Right renal cortex interstitium (tissue), 3 donors: ENCODE measurements around the gene STK32C. TPM values are rescaled to one million over a fixed set of nuclear protein-coding genes. Genes with fewer than 3 reads are reported as not detected.

ENCODE experiments used
- DNase-seq, 3 donors: peaks; one replicate each; pipeline ENCODE4 v3.0.0-alpha.2; 2013; ENCODE audit warnings: low read depth in 3 of 3, low spot score in 2 of 3
- polyA plus RNA-seq, 3 donors: library from polyadenylated mRNA; unstranded; fragments of 120-200 nt; gene quantifications; one replicate each; pipeline ENCODE4 v1.2.1, GENCODE V29; 2013; ENCODE audit not compliant: insufficient read length in 3 of 3

Gene STK32C
- polyA plus RNA-seq, 3 donors: 11.3 to 13.5 (median 11.7) TPM

DNA sequence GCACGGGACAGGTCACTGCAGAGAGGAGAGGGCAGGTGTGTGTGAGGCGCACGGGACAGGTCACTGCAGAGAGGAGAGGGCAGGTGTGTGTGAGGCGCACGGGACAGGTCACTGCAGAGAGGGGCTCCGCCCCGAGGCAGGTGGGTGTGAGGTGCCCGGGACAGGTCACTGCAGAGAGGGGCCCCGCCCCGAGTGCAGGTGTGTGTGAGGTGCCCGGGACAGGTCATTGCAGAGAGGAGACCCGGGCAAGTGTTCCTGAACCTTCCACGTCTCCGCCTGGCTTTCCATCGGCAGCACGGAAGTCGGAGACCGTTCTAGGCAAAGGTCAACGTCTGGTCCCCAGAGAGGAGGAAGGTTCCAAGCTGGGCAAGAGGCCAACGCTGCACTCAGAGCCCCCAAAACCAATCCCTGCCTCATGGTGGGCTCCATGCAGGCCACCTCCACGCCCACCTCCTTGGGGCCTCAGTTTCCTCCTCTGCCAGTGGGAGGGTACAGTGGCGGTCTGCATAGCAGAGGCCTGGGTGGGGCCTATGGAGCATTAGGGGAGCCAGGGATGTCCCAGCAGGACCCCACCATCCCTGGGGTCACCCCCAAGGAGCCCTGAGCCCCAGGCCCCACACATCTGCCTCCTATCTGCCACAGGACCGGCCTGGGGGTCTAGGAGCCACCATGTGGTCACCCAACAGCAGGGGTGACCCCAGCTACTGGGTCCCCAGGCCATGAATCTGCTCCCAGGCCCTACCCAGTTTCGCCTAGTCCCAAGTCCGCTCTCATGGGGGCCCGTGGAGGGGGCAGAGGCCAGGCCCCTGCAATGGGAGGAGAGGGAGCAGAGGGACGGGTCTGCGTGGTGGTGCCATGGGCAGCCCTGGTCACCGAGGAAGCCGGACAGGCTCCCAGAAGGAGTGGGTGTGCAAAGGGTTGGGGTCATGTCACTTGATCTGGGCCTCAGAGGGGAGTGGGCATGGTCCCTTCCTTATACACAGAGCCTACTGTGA, 57.0 kb downstream of the STK32C start:
- no peak for DNase-seq

DNA sequence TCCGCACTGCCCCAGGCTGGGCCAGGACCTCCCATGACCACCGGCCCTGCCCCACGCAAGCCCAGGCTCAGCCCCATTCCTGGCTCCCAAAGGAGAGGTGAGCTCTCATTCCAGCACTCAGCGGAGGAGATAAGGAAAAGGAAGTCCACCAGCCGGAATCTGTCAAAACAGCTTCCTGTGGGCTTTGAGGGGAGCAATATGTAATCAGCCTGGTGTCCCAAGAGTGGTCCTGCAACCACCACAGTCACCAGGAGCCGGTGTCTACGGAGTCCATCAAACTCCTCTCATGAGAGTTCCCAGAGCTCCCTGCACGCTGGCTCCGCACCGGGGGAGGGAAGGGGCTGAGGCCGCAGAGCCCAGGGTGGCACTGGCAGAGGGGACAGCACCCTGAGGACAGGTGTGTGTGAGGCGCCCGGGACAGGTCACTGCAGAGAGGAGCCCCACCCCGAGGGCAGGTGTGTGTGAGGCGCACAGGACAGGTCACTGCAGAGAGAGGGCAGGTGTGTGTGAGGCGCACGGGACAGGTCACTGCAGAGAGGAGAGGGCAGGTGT, 57.9 kb downstream of the STK32C start:
- no peak for DNase-seq

DNA sequence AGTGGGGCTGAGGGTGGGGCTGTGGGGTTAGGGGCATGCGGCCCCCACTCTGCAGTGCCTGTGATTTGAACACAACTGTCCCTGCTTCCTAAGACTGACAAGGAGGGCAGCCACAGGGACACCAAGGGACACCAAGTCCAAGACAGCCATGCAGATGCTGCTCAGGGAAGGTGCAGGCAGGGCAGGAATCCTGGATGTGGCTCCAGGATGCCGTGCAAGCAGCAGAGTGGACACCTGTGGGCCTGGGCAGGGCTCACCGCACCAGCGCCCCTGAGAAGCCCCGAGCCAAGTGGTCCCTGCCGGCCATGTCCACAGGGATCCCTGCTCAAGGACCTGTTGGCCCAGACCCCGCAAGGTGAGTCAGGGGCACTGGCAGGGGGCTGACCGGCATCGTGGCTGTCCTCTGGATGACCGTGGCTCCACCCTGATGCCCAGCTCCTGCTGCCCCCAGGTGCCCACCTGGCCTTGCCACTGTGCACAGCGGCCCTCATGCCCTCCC, 58.5 kb downstream of the STK32C start:
- no peak for DNase-seq

DNA sequence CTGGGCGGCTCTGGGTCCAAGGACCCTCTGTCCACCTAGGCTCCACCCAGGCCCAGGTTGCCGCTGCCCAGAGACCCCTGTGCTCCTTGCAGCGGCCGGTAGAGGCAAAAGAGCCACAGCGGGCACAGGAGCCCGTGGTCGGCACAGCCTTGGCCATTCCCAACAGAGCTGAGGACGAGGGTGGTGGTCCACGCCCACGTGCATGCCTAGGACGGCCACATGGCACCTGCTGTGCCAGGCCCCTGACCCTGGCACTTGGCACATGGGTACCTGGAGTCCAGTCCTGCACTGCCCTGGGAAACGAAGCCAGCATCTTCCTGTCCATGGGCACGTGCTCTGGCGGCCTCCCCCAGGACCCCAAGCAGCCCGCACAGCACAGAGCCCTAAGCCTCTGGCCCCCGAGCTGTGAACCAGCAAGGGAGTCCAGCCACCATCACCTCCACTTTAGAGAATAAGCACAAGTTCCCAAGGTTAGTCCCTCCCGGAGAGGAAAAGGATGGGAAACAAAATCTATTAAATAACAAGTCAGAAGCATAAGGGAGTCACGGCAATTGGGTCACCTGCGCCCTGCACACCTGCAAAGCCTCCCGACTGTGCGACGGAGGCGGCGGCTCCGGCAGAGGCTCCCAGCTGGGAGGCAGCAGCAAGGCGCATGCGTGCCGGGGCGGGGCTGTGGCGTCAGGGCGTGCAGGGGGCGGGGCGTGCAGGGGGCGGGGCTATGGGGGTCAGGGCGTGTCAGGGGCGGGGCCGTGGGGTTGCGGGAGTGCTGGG, 59.1 kb downstream of the STK32C start:
- no peak for DNase-seq

DNA sequence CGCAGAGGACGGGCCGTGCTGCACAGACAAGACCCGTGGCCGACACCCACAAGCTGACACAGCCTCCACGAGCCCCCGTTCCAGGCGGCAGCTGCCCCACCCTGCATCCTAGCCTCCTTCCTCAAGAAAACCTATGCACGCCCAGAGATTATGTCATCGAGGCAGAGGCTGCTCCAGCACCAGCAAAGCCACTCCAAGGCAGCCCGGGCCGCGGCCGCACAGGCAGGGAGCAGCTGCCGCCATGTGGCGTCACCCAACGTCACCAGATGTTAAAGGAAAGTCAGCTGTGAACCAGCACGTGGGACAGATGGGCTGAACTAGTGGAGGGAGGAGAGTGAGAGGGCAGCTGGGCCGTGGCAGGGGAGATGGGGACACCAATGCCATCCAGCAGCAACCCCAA, 59.8 kb downstream of the STK32C start:
- DNase-seq: no peak

DNA sequence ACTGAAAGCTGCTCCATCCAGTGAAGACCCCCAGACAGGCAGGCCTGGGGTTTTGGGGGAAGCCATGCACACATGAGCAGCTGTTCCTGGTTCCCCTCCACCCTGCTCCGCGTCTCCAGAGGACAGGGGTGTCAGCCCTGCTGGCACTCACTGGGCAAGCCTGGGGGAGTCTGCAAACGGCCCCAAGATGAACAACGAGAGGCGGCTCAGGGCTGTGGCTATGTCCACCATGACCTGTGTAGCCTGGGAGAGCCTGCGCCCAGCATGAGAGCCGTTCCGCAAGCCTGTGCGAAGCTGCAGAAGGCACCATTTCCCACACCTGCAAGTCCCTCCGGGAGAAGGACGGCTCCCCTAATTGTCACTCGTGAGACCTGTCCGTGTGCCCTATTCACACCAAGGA, 61.5 kb downstream of the STK32C start:
- no peak for DNase-seq

DNA sequence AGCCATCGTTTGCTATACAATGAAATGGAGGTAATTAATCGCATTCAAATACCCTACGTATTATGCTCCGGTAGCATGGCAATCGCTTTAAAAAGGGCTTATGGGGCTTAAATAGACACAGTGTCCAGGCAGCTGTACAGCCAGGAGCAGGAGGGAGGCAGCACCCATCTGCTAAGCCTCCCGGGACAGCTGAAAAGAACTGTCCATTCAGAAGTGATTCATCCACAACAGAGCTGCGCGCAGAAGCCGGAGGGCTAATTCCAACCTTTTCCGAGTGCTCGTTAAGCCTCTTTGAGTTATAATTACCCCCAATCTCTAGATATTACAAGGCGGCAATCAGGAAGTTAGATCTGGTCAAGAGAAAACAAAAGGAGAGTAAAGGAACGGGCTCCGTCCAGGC, 62.7 kb downstream of the STK32C start:
- DNase-seq: no peak

DNA sequence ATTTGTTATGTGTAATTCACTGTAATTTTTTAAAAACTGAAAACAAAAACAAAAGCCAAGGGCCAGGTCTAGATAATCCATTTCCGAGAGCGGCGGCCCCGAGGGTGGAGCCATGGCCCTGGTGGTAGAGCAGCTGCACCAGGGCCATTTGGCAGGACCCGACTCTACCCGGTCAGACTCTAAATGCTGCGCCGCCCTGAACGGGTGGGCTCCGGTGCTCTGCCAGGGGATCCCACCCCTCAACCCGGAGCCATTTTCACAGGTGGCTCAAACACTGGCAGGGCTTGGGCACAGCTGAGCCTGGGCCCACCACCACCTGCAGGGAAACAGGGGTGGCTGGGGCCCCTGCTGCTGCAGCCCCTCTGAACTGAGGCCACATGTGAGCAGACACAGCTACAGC, 64.1 kb downstream of the STK32C start:
- DNase-seq: no peak

DNA sequence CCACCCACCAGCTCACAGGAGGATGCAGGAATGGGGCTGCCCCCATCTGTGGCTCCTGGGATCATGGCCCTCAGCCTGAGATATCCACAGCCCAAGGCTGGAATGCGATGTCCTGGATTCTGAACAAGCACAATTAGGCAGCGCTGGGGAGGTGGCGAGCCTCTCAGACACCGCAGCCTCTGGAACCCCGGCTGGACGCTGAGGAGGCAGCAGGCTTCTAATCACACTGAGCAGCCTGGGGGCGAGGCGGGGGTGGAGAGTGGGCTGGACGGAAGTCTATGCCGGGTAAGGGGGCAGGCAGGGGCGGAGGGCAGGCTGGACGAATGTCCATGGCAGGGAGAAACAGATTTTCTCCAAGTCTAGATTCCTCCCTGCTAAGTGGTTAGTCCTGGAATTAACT, 64.6 kb downstream of the STK32C start:
- DNase-seq: no peak

DNA sequence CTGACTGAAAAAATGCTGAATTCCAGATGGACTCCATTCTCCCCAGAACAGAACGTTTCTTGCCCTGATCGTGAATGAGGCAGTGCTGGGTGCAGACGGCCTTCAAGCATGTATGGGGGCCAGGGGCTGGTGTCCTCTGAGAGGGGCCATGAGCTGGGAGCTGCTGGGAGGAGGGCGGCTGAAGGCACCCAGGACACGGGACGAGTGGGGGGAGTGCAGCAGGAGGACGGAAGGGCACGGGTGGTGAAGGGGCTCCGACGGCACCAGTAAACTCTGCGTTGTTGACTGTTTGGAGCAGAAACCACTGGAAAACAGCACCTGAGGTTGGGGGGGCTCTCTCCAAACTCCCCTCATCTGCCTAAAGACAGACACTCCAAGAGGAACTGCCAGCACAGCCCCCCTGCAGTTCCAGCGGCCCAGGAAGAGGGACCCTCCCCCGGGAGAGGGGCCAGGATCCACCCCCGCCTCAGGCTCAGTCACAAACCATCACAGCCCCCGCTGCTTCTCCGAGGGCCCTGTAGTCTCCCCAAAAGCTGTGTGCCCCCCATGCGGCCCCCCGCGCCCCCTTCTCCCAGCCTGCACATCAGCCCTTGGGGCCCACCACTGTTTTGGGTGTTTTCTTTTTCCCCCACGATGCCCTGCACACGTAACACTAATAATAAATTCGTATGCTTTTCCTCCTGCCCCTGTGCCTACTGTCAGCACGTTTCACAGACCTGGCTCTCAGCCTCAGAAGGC, 65.5 kb downstream of the STK32C start:
- DNase-seq: no peak

DNA sequence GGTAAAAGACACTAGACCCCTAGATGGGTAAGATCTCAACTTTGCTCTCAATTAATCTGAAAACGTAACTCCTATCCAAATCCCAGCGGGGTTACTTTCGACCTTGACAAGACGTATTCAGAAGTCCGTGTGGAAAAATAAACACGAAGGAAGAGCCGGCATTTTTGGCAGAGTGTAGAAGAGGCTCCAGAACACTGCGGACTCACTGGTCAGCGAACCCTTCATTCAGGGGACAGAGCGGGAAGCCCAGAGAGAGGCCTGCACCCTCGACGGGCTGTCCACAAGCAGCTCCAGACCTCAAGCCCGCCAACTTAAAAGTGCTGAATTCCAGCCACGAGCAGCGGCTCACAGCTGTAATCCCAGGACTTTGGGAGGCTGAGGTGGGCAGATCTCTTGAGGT, 66.3 kb downstream of the STK32C start:
- DNase-seq: no peak

DNA sequence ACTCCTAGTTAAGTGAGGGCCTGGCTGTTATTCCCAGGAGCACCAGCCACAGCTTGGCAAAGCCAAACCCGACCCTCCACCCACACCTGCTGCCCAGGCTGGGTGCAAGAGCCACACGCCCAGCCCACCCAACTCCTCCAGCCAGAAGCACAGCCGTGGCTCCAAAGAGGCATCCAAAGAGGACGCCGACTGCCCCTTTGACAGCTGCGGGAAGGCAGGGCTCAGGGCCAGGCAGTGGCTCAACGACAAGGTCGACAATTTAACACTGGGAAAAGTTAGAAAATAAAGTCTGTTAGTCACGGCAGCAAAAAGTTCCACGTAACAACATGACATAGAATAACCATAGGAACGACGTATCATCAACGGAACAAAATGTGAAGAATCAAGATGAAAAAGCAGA, 66.7 kb downstream of the STK32C start:
- DNase-seq: no peak

DNA sequence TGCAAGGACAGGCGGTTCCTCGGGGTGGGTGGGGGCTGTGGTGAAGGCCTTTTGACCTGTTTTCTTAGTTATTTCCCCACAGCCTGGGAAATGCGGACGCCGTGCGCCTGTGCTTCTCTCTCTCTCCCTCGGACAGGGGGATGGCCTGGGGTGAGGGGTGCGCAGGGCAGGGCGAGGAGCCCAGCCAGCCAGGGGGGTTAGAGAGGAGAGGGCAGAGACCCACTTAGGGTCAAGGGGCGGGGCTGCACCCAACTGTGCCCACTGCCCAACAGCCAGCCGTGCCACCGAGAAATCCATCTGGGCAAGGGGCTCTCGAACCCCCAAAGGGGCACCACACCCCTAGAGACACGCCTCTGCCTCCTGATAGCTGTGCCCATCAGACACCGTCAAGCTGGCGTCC, 67.2 kb downstream of the STK32C start:
- DNase-seq: no peak

DNA sequence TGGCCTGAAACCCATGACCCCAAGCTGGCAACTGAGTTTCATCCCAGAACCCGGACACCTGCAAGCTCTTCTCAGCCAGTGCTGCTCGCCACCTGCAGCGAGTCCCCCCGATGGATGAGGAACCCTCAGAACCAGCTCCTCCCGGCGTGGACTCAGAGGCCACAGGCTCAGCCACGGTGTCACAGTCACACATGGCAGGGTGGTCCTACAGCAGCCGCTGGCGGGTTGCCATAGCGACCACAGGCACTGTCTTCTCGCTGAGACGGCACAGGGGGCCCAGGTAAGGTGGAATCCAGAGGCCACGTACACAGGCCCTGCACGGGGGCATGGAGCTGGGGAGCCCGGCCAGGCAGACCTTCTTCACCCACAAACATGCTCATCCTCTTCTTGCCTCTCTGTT, 67.6 kb downstream of the STK32C start:
- DNase-seq: no peak

DNA sequence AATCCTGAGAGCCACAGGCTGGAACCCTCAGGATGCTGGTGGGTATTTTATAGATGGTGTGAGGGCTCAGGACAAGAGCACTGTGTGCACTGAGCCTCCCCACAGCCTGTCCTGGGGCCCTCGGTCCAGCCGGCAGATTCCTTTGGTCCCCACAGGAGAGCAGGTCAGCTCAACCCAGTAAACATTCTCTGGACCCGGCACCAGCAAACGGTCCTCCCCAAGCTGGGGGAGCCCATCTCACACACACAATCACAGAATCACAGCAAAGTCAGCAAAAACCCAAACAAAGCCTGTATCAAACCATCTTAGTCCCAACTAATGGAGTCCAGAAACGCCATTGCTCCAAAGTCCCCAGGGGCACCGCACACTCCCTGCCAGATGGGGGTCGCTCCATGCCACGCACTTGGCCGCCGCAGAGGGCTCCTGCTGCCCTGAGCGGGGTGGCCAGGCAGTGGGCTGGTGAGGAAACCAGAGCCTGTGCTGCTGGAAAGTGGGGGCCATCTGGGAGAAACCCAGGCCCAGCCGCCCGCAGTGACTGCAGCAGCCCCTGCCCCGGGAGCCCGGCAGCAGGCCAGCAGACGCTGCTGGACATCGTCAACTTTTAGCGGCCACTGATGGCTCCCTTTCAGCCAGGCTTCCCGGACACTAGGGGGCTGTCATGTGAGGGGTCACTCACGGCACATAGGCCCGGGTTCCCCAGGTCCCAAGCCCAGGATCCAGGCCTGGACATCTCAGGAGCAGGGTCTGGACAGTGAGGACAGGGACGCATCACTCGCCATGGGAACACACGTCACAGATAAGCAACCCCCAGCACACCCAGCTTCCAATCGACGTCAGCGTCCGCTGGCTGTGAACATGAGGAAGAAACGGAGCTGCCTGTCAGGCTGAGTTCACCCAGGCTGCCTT, 68.4 kb downstream of the STK32C start:
- no peak for DNase-seq

DNA sequence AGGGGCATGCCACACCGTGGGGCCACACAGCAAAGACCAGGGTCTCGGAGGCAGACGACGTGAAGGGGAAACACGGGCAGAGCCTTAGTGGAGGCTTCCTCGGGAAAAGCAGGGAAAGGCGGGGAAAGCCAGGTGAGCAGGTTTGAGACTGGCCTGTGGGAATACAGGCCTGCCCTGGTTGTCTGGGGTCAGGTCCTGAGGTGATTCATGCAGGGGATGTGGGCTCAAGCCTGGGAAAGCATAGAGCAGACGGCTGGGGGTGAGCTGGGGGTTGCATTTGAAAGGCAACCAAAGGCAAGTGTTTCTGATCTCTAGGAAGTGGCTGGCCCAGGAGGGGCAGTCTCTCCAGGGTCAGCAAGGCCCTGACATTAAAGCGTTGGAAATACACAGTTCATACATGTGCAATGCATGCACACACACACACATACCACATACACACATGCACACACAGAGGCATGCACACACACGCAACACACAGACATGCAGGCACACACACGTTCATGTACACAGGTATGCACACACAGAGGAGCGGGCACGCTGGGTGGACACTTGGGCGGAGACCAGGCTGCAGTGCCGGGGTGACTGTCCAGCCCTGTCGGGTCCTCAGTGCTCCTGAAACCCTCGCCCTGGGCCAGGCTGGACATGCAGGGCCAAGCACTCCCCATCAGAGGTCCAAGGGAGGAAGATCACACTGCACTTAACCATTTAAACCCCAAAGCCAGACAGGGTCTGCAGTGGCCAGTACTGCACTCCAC, 69.2 kb downstream of the STK32C start:
- DNase-seq: no peak

DNA sequence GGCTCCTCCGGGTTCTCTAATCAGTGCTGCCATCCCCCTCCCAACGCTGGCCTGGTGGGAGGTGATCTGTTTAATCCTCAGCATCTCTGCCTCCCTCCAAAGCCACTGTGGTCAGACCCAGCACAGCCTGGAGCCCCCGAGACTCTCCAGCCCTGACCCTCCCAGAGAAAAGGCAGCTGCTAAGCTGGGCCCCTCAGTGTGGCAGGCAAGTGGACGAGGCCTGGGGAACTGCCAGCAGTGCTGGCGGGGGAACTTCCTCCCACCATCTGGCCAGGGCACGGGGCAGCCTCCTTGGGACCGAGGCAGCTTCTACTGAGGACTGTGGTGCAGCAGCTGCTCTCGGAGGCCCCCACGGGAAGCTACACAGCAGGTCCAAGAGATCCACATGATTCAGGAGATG, 69.9 kb downstream of the STK32C start:
- DNase-seq: no peak

DNA sequence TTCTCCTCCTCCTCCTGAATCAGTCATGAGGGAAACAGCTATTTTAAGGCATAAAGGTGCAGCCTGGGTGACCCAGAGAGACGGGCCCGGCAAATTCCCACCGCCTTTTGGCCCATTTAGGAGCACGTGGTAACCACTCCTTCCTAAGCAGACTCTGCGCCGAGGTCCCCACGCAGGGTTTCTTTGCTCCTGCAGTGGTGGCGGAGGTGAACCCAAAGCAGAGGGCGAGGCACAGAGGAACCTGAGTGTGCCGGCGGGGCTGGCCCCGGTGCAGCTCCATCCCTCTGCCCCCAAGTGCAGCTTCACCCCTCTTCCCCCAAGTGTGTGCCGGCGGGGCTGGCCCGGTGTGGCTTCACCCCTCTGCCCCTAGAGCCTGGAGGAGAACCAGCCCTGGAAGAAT, 70.4 kb downstream of the STK32C start:
- DNase-seq: no peak

DNA sequence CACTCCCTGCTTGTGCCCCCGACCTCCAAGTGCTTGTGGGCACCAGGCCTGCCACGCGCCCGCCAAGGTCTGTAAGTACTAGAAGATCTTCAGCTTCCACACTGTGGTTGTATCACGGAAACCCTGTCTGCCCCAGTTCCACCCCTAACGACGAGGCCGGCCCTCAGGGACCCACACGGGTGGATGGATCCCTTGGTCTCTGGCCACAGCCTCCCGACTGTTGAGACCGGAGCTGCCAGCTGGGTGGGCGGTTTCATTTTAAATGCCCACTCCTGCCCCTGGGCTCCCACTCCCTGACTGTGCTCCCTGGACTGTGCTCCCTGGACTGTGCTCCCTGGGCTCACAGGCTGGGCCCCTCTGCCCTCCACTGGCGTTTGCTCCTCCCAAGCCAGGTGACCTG, 70.9 kb downstream of the STK32C start:
- DNase-seq: no peak
